ENCODE results near the gene DNM2. TPM values are rescaled to one million over a fixed set of nuclear protein-coding genes. Genes with fewer than 3 reads are reported as not detected.
A peak's percentile ranks its signal among the peaks of the same experiment; 100 is the strongest.
"Not testable (repeated sequence)": the region's sequence is repeated elsewhere in the genome, so short reads cannot be mapped to it uniquely, and the experiment has no call there.

Gene DNM2
- total RNA-seq, 1 donor from 2014 or later, result 117 TPM

DNA sequence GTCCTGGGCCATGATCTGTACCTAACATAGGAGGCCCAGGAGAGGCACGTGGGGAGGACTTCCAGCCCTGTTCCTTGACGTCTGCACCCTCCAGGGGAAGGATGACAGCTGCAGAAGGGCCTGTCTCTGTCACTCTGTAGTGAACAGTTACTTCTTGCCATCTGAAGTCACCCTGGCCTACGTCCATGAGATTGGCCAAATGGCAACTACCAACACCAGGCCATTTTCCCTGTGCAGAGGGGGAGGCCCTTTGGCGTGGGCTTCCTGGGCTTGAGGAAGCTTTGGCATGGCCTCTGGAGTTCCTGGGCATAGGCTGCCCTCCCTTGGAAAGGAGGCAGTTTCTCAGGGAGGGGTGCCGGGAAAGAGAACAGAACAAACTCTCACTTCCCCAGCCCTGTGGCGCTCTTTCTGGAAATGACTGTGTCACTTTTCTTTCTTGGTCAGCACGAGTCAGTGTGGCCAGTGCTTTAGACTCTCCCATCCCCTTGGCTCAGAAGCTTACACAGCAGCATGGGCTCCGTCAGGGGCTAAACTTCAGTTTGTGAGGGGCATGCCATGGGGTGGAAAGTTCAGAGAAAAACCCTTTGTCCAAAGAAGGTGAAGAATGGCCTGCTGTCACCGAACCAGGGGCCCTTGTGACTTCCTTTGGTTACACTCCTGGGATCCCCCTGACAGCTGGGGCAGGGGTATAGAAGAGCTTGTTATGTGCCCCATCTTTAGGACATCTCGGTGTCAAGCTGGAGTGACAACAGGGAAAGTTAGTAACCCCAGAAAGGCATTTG lies 158.8 kb downstream of the DNM2 start:
- peaks cover 51% of the 10 kb centered on the region for H3K4me1 Mint-ChIP-seq
- H3K36me3 Mint-ChIP-seq (ENCODE audit: low read depth), result peaks cover 4% of the 10 kb centered on the region
- H3K4me3 Mint-ChIP-seq, result peak overlapping the region; percentile 74
- no peak overlapping the region for H3K27ac Mint-ChIP-seq (ENCODE audit: unreplicated experiment)
- no peak for DNase-seq (ENCODE audit: low read depth, low spot score)
- TF ChIP-seq, protein P1, sequence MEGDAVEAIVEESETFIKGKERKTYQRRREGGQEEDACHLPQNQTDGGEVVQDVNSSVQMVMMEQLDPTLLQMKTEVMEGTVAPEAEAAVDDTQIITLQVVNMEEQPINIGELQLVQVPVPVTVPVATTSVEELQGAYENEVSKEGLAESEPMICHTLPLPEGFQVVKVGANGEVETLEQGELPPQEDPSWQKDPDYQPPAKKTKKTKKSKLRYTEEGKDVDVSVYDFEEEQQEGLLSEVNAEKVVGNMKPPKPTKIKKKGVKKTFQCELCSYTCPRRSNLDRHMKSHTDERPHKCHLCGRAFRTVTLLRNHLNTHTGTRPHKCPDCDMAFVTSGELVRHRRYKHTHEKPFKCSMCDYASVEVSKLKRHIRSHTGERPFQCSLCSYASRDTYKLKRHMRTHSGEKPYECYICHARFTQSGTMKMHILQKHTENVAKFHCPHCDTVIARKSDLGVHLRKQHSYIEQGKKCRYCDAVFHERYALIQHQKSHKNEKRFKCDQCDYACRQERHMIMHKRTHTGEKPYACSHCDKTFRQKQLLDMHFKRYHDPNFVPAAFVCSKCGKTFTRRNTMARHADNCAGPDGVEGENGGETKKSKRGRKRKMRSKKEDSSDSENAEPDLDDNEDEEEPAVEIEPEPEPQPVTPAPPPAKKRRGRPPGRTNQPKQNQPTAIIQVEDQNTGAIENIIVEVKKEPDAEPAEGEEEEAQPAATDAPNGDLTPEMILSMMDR (conservative IDR thresholded peaks at IDR 0.05), result no peak
- no peaks in the 10 kb centered on the region for H3K27me3 Mint-ChIP-seq (ENCODE audit: low read depth)
- H3K9me3 Mint-ChIP-seq, result no peaks in the 10 kb centered on the region

DNA sequence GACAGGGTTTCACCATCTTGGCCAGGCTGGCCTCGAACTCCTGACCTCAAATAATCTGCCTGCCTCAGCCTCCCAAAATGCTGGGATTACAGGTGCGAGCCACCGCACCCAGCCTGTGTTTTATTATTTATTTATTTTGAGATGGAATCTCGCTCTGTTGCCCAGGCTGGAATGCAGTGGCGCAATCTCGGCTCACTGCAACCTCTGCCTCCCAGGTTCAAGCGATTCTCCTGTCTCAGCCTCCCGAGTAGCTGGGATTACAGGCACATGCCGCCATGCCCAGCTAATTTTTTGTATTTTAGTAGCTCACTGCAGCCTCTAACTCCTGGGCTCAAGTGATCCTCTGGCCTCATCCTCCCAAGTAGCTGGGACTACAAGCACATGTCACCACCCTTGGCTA lies 159.7 kb downstream of the DNM2 start:
- H3K9me3 Mint-ChIP-seq; H3K27me3 Mint-ChIP-seq (ENCODE audit: low read depth); DNase-seq (ENCODE audit: low read depth, low spot score); H3K36me3 Mint-ChIP-seq (ENCODE audit: low read depth); H3K4me3 Mint-ChIP-seq: not testable (repeated sequence)
- peaks cover 54% of the 10 kb centered on the region for H3K4me1 Mint-ChIP-seq
- peak overlapping the region; percentile 67 for H3K27ac Mint-ChIP-seq (ENCODE audit: unreplicated experiment)

DNA sequence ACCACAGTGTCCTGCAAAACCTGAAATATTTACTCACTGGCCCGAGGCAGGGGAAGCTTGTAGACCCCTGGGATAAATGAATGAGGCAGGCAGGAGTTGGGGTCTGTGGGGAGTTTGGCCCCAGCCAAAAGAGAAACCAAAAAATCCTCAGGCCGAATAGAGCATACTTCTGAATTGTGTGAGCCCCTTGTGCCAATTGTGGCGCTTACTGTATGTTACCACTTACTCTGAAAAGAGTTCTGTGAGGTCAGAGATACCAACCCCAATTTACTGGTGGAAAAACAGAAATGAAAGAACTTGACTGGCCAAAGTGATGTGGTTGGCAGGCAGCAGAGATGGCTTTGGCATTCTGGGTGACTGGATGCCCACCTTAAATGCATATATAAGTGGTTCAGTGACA lies 160.4 kb downstream of the DNM2 start:
- no peak overlapping the region for H3K4me3 Mint-ChIP-seq

More for the DNA sequence above, 160.4 kb downstream of the DNM2 start:
- H3K36me3 Mint-ChIP-seq (ENCODE audit: low read depth), result peaks cover 4% of the 10 kb centered on the region
- no peak overlapping the region for H3K27ac Mint-ChIP-seq (ENCODE audit: unreplicated experiment)
- TF ChIP-seq, protein P1 (conservative IDR thresholded peaks at IDR 0.05), result no peak
- no peak for DNase-seq (ENCODE audit: low read depth, low spot score)
- peaks cover 48% of the 10 kb centered on the region for H3K4me1 Mint-ChIP-seq
- no peaks in the 10 kb centered on the region for H3K9me3 Mint-ChIP-seq
- H3K27me3 Mint-ChIP-seq (ENCODE audit: low read depth), result no peaks in the 10 kb centered on the region

Small RNA genes within 50 kb of the gene (microRNA-seq; reads per million reads assigned to microRNA genes)
- gene MIR199A1 (not detected), gene MIR4748 (not detected), gene MIR638 (not detected), gene MIR6793 (3.6 reads per million)

Other genes with a start within 250 kb of the DNM2 start
- 79.7 and 82.5 TPM in 2 replicates for gene KEAP1, start 214.7 kb upstream of the DNM2 start, total RNA-seq
- gene S1PR5, start 200.6 kb upstream of the DNM2 start, total RNA-seq, result 0.79 and 1.1 TPM in 2 replicates
- 53.3 and 56.7 TPM in 2 replicates for gene ATG4D, start 174.2 kb upstream of the DNM2 start, total RNA-seq
- 41.2 and 42.5 TPM in 2 replicates for gene KRI1, start 152.1 kb upstream of the DNM2 start, total RNA-seq
- 8.7 and 9.5 TPM in 2 replicates for gene CDKN2D, start 149.1 kb upstream of the DNM2 start, total RNA-seq
- not detected in 2 replicates for gene AP1M2, start 130.8 kb upstream of the DNM2 start, total RNA-seq
- gene SLC44A2, start 92.5 kb upstream of the DNM2 start, total RNA-seq, result 94.5 and 99.5 TPM in 2 replicates
- gene ILF3, start 63.7 kb upstream of the DNM2 start, total RNA-seq, result 848 and 861 TPM in 2 replicates
- gene QTRT1, start 16.6 kb upstream of the DNM2 start, total RNA-seq, result 74.0 and 85.0 TPM in 2 replicates
- 27.9 and 30.9 TPM in 2 replicates for gene TMED1, start 118.1 kb downstream of the DNM2 start, total RNA-seq
- not detected in 2 replicates for gene C19orf38, start 130.3 kb downstream of the DNM2 start, total RNA-seq
- gene CARM1, start 153.5 kb downstream of the DNM2 start, total RNA-seq, result 99.6 and 106 TPM in 2 replicates
- 19.8 and 22.0 TPM in 2 replicates for gene YIPF2, start 210.6 kb downstream of the DNM2 start, total RNA-seq
- 28.0 and 30.1 TPM in 2 replicates for gene TIMM29, start 210.7 kb downstream of the DNM2 start, total RNA-seq
- gene SMARCA4, start 243.0 kb downstream of the DNM2 start, total RNA-seq, result 363 and 382 TPM in 2 replicates